Activated CD4-positive, alpha-beta T cell treated with anti-CD3 and anti-CD28 coated beads for 1 hour (primary cell): ENCODE data around the gene MALT1.

Experiments
- DNase-seq: peaks from one replicate; pipeline ENCODE4 v3.0.0-alpha.2; 2020

MALT1 gene

DNA sequence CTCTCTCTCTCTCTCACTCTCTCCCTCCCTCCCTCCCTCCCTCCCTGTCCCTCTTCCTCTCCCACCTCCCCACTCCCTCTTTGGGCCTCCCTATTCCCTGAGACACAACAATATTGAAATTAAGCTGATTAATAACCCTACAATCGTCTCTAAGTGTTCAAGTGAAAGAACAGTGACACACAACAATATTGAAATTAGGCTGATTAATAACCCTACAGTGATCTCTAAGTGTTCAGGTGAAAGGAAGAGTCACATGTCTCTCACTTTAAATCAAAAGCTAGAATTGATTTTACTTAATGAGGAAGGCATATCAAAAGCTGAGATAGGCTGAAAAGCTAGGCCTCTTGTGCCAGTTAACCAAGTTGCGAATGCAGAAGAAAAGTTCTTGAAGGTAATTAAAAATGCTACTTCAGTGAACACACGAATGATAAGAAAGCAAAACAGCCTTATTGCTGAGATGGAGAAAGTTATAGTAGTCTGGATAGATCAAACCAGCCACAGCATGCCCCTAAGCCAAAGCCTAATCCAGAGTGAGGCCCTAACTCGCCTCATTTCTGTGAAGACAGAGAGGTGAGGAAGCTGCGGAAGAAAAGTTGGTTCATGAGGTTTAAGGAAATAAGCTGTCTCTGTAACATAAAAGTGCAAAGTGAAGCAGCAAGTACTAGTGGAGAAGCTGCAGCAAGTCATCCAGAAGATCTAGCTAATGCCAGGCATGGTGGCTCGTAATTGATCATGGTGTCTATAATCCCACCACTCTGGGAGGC lies 21.3 kb downstream of the MALT1 start:
- DNase-seq = no peak

DNA sequence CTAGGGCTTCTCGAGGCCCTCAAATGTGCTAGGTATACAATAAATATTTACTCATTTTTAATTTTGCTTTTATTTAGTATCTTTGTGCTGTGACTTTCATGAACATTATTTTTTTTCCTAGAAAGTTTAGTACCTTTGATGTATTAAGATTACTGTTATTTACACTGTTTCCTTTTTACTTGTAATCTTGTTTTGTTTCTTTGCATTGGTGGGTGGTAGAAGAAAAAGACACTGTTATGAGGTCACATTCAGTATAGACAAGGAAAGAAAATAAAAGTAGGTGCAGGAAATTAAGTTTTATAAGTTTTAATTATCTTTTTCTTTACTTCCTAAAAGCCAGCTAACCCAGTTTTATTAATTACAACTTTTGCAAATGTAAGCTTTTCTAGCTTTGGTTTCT lies 23.0 kb downstream of the MALT1 start:
- no peak for DNase-seq

DNA sequence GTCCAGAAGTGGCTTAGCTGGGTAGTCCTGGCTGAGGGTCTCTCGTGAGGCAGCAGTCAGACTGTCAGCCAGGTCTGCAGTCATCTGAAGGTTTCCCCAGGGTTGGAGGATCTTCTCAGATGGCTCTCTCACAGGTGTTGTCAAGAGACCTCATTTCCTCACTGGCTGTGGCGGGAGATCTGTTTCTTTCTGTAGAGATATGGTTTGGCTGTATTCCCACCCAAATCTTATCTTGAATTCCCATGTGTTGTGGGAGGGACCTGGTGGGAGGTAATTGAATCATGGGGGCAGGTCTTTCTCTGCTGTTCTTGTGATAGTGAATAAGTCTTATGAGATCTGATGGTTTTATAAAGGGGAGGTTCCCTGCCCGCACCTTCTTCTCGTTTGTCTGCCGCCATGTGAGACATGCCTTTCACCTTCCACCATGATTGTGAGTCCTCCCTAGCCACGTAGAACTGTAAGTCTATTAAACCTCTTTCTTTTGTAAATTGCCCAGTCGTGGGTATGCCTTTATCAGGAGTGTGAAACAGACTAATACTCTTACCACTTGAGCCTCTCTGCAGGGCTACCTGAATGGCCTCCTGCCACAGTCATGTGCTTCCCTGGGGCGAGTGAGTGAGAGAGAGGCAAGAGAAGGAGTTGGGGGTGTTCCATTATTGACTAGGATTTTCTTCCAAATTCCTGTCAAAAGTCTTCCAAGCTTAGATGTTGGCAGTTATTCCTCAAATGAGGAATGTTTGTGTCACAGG lies 23.6 kb downstream of the MALT1 start:
- DNase-seq = no peak

DNA sequence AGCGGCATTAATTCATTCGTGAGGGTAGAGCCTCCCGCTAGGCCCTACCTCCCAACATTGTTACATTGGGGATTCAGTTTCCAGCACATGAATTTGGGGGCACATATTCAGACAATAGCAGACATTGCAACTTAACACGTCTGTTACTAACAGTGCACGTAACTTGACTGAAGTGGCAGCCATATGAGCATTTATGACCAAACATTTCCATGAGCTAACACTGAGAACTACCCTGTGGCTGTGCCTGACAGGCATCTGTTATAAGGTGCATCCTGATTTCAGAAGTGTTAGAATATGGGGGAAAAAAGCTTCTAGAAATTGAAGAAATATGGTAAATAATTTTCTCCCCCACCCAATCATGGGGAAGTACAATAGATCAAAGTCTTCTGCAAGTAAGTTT lies 24.5 kb downstream of the MALT1 start:
- no peak for DNase-seq

DNA sequence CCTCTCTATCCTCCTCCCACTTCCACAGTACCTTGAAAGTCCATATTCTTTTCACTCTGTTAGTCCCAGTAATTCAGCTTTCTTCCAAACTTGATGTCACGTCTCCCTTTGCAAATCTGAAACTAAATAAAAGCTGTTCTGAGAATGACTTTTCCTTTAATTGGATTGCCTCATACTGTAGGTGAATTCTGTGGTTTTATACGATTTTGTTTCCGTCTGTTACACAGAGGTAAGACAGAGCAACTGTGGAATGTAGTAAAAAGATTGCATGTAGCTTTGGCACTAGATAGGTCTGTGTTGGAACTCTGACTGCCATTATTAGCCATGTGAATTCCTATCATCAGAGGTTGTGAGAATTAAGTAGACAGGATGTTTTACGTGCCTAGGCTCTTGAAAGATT lies 25.9 kb downstream of the MALT1 start:
- DNase-seq = no peak

GRCh38 chr18:58698701-58699193 lies 27.5 kb downstream of the MALT1 start:
- DNase-seq = no peak

DNA sequence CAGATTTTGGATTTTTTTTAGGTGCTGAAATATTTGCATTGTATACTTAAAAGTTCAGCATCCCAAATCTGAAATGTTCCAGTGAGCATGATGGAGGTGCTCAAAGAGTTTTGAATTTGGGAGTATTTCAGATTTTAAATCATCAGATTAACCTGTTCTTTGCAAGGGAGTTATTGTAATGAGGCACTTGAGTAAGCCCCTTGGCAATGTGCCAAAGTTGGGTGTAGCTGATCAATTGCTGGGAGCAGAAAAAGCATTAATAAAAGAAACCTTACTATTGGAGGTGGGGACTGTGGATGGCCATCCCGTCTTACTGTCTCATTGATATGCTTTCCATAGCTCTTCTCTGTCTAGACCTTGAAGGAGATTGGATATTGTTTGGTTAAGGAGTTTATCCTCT lies 28.3 kb downstream of the MALT1 start:
- no peak for DNase-seq

DNA sequence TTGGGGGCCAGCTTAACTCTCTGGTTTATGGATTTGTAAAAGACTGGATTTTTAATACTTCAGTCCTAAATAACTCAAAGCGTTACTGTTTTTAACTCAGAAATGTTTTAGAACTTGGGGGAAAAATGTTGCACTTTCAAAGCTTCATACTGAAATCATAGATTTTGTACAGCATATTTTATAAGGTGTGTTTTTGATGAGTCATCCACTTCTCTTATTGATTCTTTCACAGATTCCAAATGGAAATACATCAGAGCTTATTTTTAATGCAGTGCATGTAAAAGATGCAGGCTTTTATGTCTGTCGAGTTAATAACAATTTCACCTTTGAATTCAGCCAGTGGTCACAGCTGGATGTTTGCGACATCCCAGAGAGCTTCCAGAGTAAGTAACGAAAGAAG lies 28.9 kb downstream of the MALT1 start:
- DNase-seq = no peak

DNA sequence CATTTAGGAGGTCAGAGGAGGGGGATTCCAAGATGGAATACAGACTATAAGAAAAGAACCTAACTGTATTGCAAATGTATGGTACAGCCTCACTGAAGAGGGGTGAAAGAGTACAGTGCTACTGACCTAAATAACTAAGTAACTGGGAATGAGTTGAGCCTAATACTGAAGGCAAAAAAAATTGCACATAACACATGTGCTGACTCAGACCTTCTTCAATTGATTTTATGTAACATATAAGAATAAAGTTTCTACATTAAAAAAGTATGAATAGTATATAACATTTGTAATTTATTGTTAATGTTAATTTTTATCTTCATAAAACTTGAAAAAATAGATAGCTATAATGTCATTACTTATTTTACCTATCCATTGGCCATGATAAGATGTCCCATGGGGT lies 41.7 kb downstream of the MALT1 start:
- DNase-seq = no peak

DNA sequence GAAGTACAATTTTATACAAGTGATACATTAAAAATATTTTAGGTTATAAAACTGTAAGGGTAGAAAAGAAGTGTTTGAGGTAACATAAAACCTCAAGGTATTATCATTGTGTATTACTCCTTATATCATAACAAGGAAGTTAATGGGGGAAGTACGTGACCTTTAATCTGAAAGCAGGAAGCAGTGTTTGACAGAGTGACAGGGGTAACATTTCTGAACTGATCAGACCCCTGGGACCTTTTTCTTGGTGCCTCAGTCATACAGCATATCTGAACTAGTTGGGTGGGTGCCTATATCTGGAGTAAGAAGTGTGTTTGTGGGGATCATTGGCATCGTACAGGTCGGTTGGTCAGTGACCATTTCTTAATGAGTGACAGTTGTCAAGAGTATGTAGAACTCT lies 43.0 kb downstream of the MALT1 start:
- no peak for DNase-seq

- no peak for DNase-seq
Measured at GRCh38 chr18:58714821-58715220, 43.6 kb downstream of the MALT1 start.

GRCh38 chr18:58715540-58715939 lies 44.3 kb downstream of the MALT1 start:
- DNase-seq = no peak

DNA sequence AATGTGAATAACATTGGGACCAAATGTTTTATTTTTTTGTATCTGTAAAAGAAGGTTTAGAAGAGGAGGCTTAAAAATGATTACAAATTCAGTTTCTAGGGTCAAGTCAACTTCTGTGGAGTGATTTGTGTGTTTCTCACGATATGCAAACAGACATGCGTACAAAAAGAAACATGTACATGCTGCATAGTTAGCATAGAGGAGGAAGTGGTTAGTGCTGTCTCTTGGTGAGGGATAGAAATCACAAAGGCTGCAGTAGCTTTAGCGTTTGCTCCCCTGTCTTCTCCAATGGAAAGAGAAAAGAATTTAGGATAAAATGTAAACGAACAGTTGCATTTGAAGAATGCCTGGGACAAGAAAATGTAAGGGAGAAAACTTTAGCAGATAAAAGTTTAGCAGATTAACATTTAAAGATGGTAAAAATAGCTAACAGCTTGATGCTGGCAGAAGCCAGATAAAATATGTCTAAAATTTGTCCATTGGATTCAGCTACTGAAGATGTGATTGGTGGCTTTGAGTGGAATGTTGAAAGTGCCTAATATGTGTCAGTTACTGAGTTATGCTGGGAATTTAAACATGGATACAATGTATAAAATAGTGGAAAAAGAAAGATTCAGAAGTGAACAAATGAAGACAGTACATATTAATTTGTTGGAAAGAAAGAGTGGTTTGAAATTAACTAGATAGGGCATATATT lies 44.9 kb downstream of the MALT1 start:
- DNase-seq = no peak

DNA sequence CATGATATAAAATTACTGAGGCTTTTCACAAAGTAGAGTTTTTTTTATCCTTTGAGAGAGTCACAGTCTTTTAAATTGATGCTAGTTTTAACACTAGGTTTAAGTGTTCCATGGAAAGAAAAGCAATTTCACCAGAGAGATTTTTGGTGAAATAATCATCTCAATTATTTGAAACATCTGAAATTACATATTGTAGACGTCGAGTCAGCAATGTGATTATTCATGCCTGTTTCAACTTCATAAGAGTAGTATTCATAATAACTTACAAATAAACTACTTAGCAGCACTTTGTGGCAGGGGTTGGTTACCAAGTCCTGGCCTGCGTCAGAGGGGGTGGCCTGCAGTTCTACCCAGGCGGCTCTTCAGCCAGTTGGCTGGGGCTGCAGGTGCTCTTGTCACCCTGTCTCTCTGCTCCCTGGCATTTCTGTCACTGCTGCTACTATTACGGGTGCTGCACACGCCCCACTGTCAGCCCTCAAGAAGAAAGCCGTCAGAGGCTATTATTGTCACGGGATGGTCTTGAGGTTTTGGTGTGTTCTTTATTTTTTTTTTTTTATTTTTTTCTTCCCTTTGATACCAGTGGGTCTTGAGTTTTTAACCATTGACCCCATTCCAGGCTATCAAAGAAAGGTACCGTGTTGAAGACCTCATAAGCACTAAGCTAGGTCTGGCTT lies 50.4 kb downstream of the MALT1 start:
- no peak for DNase-seq

- DNase-seq = no peak
Measured at GRCh38 chr18:58723810-58724602, 52.7 kb downstream of the MALT1 start.

- no peak for DNase-seq
Measured at GRCh38 chr18:58726671-58727070, 55.4 kb downstream of the MALT1 start.

GRCh38 chr18:58727776-58728500 lies 56.7 kb downstream of the MALT1 start:
- DNase-seq = no peak

DNA sequence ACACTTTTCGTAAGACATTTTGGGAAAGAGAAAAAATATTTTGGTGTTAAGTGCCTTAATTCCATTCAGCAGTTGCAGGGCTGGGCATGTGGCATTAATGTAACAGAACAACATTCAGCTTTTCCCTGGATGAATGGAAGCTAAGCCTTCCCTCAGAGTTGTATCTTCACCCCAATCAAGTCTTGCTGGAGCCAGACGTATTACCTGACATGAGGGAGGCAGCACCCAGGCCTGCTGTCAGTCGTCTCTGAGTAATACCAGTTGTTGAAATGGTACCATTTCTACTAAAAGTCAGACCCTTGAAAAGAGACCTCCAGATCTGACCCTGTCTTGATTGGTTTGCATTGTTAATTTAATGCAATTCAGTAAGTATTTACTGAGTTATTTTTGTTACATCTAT lies 57.5 kb downstream of the MALT1 start:
- no peak for DNase-seq

DNA sequence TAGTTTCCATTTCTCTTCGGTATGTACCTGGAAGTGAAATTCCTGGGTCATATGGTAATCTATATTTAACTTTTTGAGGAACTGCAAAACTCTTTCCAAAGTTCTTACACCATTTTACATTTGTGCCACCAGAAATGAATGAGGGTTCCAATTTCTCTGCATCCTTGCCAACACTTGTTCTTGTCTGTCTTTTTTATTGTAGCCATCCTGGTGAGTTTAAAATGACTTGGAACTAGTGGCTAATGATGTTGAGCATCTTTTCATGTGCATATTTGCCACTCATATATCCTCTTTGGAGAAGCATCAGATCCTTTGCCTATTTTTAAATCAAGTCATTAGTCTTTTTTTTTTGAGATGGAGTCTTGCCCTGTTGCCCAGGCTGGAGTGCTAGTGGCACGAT lies 59.4 kb downstream of the MALT1 start:
- no peak for DNase-seq

DNA sequence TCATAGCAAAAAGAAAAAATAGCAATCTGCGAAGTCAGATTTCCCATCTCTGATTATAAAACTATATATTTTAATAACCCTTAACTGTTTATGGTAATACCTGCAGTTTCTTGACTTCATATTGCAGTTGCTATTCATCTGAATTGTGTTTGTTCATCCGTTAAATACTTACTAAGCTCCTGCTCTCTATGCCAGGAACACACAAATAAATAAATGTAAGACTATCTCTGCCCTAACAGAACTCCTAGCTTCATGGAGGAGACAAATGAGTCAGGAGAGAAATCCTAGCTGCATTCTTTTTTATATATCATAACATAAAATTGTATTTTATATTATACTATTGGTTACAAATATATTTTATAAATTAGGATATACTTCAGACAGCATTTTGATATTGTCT lies 61.2 kb downstream of the MALT1 start:
- DNase-seq = no peak

GRCh38 chr18:58733866-58734265 lies 62.6 kb downstream of the MALT1 start:
- no peak for DNase-seq

- no peak for DNase-seq
Measured at GRCh38 chr18:58738322-58738721, 67.1 kb downstream of the MALT1 start.
